SJSA1 (cell line): ENCODE data around the gene EFCAB7. TPM values are rescaled to one million over a fixed set of nuclear protein-coding genes. Genes with fewer than 3 reads are reported as not detected.

Source experiments
- DNase-seq, 2 experiments: peaks; one replicate each; pipeline ENCODE4 v3.0.0-alpha.2; 2015 to 2020; ENCODE audit warnings: low spot score in 2 of 2, low read depth in 1 of 2
- H3K27ac ChIP-seq: fragments of 250-450 bp; sonication (Bioruptor Pico); 2 replicates; pipeline ENCODE4 v1.5.1; 2020; ENCODE audit warnings: mild to moderate bottlenecking, moderate library complexity
- H3K27me3 ChIP-seq: fragments of 250-450 bp; sonication (Bioruptor Pico); replicated peaks from 2 replicates; pipeline ENCODE4 v1.5.1; 2020; ENCODE audit warnings: mild to moderate bottlenecking, moderate library complexity
- H3K36me3 ChIP-seq: fragments of 250-450 bp; sonication (Bioruptor Pico); 2 replicates; pipeline ENCODE4 v1.5.1; 2020; ENCODE audit warnings: mild to moderate bottlenecking
- H3K4me1 ChIP-seq: fragments of 250-450 bp; sonication (Bioruptor Pico); replicated peaks from 2 replicates; pipeline ENCODE4 v1.6.1; 2021; ENCODE audit warnings: mild to moderate bottlenecking
- H3K4me3 ChIP-seq: fragments of 250-450 bp; sonication (Bioruptor Pico); 2 replicates; pipeline ENCODE4 v1.5.1; 2020; ENCODE audit warnings: mild to moderate bottlenecking
- H3K9me3 ChIP-seq: fragments of 250-450 bp; sonication (Bioruptor Pico); replicated peaks from 2 replicates; pipeline ENCODE4 v1.5.1; 2020; ENCODE audit warnings: mild to moderate bottlenecking
- total RNA-seq: library from RNA; depleted of rRNA; stranded (reverse); fragments of >200 nt; shearing (Covaris generic); gene quantifications from 2 replicates; pipeline ENCODE4 v1.2.3, GENCODE V29; 2014; rRNA removed

The EFCAB7 gene
- total RNA-seq, 1 experiment from 2014 or later, result 5.4 TPM

DNA sequence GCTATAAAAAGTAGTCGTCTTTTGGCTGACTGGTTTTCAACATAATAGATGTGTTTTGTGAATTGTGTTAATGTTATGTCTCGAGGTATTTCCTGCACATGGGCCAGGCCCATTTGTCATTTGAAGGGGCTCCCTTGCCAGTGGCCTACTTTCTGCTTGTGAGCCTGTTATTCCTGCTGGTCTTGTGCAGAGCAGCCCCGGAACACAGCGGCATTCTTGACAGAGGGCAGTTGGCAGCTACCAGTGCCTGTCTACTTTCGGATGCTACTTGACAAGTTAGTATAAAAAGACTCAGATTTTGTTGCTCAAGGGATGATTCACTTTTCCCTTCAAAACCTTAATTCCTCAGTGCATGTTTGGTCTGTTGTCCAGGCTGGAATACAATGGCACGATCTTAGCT, 98.4 kb downstream of the EFCAB7 start:
- no peak for DNase-seq

More for the DNA sequence above, 98.4 kb downstream of the EFCAB7 start:
- no peaks in the 10 kb centered on the region for H3K27me3 ChIP-seq
- no peak overlapping the region for H3K27ac ChIP-seq
- no peak overlapping the region for H3K4me3 ChIP-seq
- no peaks in the 10 kb centered on the region for H3K9me3 ChIP-seq
- H3K36me3 ChIP-seq, result no peaks in the 10 kb centered on the region
- peaks cover 3% of the 10 kb centered on the region; the same call in 1 of the 2 replicates for H3K4me1 ChIP-seq

Other genes starting within 250 kb of the EFCAB7 start
- 0.13 TPM in 1 of 2 replicates, not detected in the other for gene FOXD3, start 201.0 kb upstream of the EFCAB7 start, total RNA-seq
- gene ALG6, start 155.9 kb upstream of the EFCAB7 start, total RNA-seq, result 6.9 and 14.5 TPM in 2 replicates
- gene ITGB3BP, start 300 bp upstream of the EFCAB7 start, total RNA-seq, result 39.6 and 49.7 TPM in 2 replicates
- gene PGM1, start 69.9 kb downstream of the EFCAB7 start, total RNA-seq, result 41.2 and 42.6 TPM in 2 replicates